Endothelial cell of umbilical vein (primary cell): ENCODE measurements around the gene MAL. TPM values are rescaled to one million over a fixed set of nuclear protein-coding genes. Genes with fewer than 3 reads are reported as not detected.

Source experiments
- BruUV-seq: library from RNA; stranded (reverse); fragments of 400-500 nt; replicated peaks from 2 replicates; lab custom pipeline; 2021; lab: Mats Ljungman, UMichigan
- CTCF ChIA-PET: fragments of 300-600, 350-600 bp; sonication (Branson Sonifier 250); formaldehyde crosslinking; loops from one replicate; lab custom pipeline; 2021; ENCODE audit warnings: antibody characterized with exemption, inconsistent platforms; lab: Charles Lee
- POLR2A ChIA-PET: fragments of 300-600, 350-600 bp; sonication (Branson Sonifier 250); formaldehyde crosslinking; loops from one replicate; lab custom pipeline; 2021; ENCODE audit warnings: antibody characterized with exemption, inconsistent platforms; lab: Charles Lee
- DNase-seq: peaks from one replicate; pipeline ENCODE4 v3.0.0-alpha.2; 2011; ENCODE audit warnings: low read depth, low spot score
- FAIRE-seq: peaks from 2 replicates; lab custom pipeline; 2011; peaks lifted over from hg19 to GRCh38; lab: Jason Lieb, UNC
- H2AFZ ChIP-seq: 2 replicates; pipeline ENCODE4 v1.6.0; 2012; ENCODE audit warnings: low read depth, low read length, control low read depth, inconsistent platforms
- H3K27ac ChIP-seq: 2 replicates; pipeline ENCODE4 v1.5.1; 2011; ENCODE audit warnings: low read depth, mild to moderate bottlenecking, control low read depth, low read length, moderate library complexity; ENCODE audit not compliant: insufficient read depth
- H3K27me3 ChIP-seq, 2 experiments: 2 replicates each; pipeline versions ENCODE4 v1.6.0 to v1.6.1; 2011; ENCODE audit warnings: low read length in 2 of 2, mixed read lengths in 1 of 2; ENCODE audit not compliant: control insufficient read depth in 2 of 2, insufficient read depth in 2 of 2
- H3K36me3 ChIP-seq, 2 experiments: 2 replicates in 1 of 2; 3 replicates in 1 of 2; pipeline ENCODE4 v1.5.1; 2011; ENCODE audit warnings: low read length in 2 of 2, mild to moderate bottlenecking in 1 of 2, moderate library complexity in 1 of 2; ENCODE audit not compliant: control insufficient read depth in 2 of 2, insufficient read depth in 2 of 2; ENCODE audit errors: extremely low read depth in 1 of 2
- H3K4me1 ChIP-seq: 3 replicates; pipeline ENCODE4 v1.5.1; 2011; ENCODE audit warnings: mild to moderate bottlenecking, low read length; ENCODE audit not compliant: control insufficient read depth, insufficient read depth; ENCODE audit errors: extremely low read depth
- H3K4me2 ChIP-seq: 2 replicates; pipeline ENCODE4 v1.6.1; 2011; ENCODE audit warnings: low read length, control low read depth, mixed read lengths; ENCODE audit not compliant: insufficient read depth
- H3K4me3 ChIP-seq, 3 experiments: fragments of 200-600 bp in 1 of 3; sonication (generic), shearing (Covaris generic) in 1 of 3; replicated peaks in 1 of 3; 2 replicates each; pipeline ENCODE4 v1.5.1; 2011 to 2016; ENCODE audit warnings: control low read depth in 3 of 3, low read length in 3 of 3, mild to moderate bottlenecking in 2 of 3, inconsistent platforms in 1 of 3, low read depth in 1 of 3, moderate library complexity in 1 of 3; ENCODE audit not compliant: insufficient read depth in 1 of 3
- H3K79me2 ChIP-seq: 2 replicates; pipeline ENCODE4 v1.6.0; 2012; ENCODE audit warnings: low read length, inconsistent platforms; ENCODE audit not compliant: control insufficient read depth, insufficient read depth
- H3K9ac ChIP-seq: replicated peaks from 2 replicates; pipeline ENCODE3; 2011; ENCODE audit warnings: low read length, control low read depth; ENCODE audit not compliant: insufficient read depth; ENCODE audit errors: extremely low read depth
- H3K9me1 ChIP-seq: replicated peaks from 3 replicates; pipeline ENCODE4 v1.6.0; 2011; ENCODE audit warnings: mild to moderate bottlenecking, low read length; ENCODE audit not compliant: control insufficient read depth, insufficient read depth; ENCODE audit errors: extremely low read depth
- H3K9me3 ChIP-seq: replicated peaks from 2 replicates; pipeline ENCODE4 v1.5.1; 2012; ENCODE audit warnings: low read length, inconsistent platforms; ENCODE audit not compliant: control insufficient read depth, insufficient read depth
- H4K20me1 ChIP-seq: replicated peaks from 2 replicates; pipeline ENCODE3; 2011; ENCODE audit warnings: mild to moderate bottlenecking, low read length; ENCODE audit not compliant: control insufficient read depth, insufficient read depth; ENCODE audit errors: extremely low read depth
- EZH2 ChIP-seq: IDR thresholded peaks from 2 replicates; pipeline ENCODE4 v1.6.1; 2012; ENCODE audit warnings: borderline replicate concordance, low read depth, mild to moderate bottlenecking, moderate library complexity, low read length, inconsistent platforms; ENCODE audit not compliant: severe bottlenecking
- FOS ChIP-seq: IDR thresholded peaks from 2 replicates; pipeline ENCODE4 v1.6.1; 2011; ENCODE audit warnings: mild to moderate bottlenecking, low read length, moderate library complexity, borderline replicate concordance; ENCODE audit not compliant: insufficient read depth
- GATA2 ChIP-seq: IDR thresholded peaks from 2 replicates; pipeline ENCODE4 v1.7.0; 2011; ENCODE audit warnings: low read depth, mild to moderate bottlenecking, moderate library complexity, mixed read lengths, low read length; ENCODE audit not compliant: insufficient read length, insufficient read depth
- JUN ChIP-seq: IDR thresholded peaks from 2 replicates; pipeline ENCODE4 v1.6.1; 2011; ENCODE audit warnings: borderline replicate concordance, low read depth; ENCODE audit not compliant: insufficient read length, insufficient read depth
- MYC ChIP-seq: IDR thresholded peaks from one replicate; pipeline ENCODE4 v1.6.1; 2011; ENCODE audit warnings: mild to moderate bottlenecking, low read depth, low read length
- POLR2A ChIP-seq: IDR thresholded peaks from 2 replicates; pipeline ENCODE4 v1.6.1; 2012; ENCODE audit warnings: low read depth, mild to moderate bottlenecking, control low read depth, low read length
- POLR2AphosphoS5 ChIP-seq: IDR thresholded peaks from 2 replicates; pipeline ENCODE4 v1.6.1; 2012; ENCODE audit warnings: low read depth, mild to moderate bottlenecking, control low read depth, low read length, moderate library complexity; ENCODE audit not compliant: insufficient read depth
- dilution Hi-C: fragments of 300-500 bp; cut with MboI; formaldehyde crosslinking; loops from one replicate; pipeline ENCODE4 v1.15.0; 2019; ENCODE audit warnings: low sequenced_read_pairs; ENCODE audit not compliant: extremely low pct_ligation_motif_present
- intact Hi-C: fragments of 100-400 bp; cut with micrococcal nuclease; formaldehyde crosslinking; loops from one replicate; pipeline ENCODE4 v1.10.0; 2022
- polyA plus RNA-seq, 4 experiments: library from polyadenylated mRNA; depleted of rRNA in 3 of 4; stranded (reverse) in 3 of 4; unstranded in 1 of 4; fragments of >200 nt; gene quantifications; 2 replicates each; pipeline versions ENCODE4 v1.2.1 to v1.2.3, GENCODE V29; 2011 to 2012; ENCODE audit warnings: missing spikeins in 1 of 4
- total RNA-seq: library from RNA; stranded (reverse); gene quantifications from 2 replicates; pipeline ENCODE4 v1.2.3, GENCODE V29; 2021
- TF ChIP-seq, protein P1 (sequence below): IDR thresholded peaks from 2 replicates; pipeline ENCODE4 v1.6.1; 2011; ENCODE audit not compliant: insufficient read depth, insufficient read length
- TF ChIP-seq, protein P2 (sequence below), 2 donors: IDR thresholded peaks; 1 replicate in 1 of 2; 2 replicates in 1 of 2; pipeline ENCODE4 v1.5.1; 2011; ENCODE audit warnings: low read length in 2 of 2, mild to moderate bottlenecking in 2 of 2, moderate library complexity in 2 of 2, control low read depth in 1 of 2, inconsistent platforms in 1 of 2, low read depth in 1 of 2; ENCODE audit not compliant: insufficient read depth in 1 of 2; ENCODE audit errors: extremely low read depth in 1 of 2

MAL gene
- total and polyA plus RNA-seq, 2 donors (not counting 3 experiments of a cell fraction or from before 2014, with no cell fraction given), result not detected

DNA sequence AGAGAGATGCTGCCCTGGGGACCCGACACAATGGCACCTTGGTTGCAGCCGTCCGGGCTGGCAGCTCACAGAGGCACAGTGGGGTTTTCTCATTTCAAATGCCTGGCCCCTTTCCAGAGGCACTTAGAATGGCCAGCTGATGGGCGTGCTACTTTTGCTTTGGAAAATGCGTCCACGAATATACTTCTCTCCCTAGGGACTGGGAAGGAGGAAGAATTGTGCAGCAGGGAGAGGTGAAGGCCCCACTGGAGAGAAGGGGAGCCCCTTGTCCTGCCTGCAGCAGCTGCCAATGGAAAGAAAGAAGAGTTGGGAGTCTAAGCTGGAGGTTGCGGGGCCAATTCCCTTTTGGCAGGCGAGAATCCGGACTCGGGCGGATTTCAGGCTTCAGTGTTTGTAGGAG, 1.1 kb upstream of the MAL start:
- Histone ChIP-seq H3K36me3 (no peaks in the 10 kb centered on the region), H3K27me3 (peaks cover 38 to 42% of the 10 kb centered on the region in 2 experiments), H3K4me1 (no peaks in the 10 kb centered on the region), H3K4me2 (no peak overlapping the region), H4K20me1 (no peaks in the 10 kb centered on the region), H3K9me1 (no peaks in the 10 kb centered on the region), H3K79me2 (no peaks in the 10 kb centered on the region), H3K27ac (no peak overlapping the region), H3K9ac (no peak overlapping the region), H2AFZ (no peak overlapping the region), H3K4me3 (no peak overlapping the region), H3K9me3 (no peaks in the 10 kb centered on the region)
- dilution Hi-C loops, result no loop called here
- FAIRE-seq (no peak), DNase-seq (no peak)
- intact Hi-C loops, result no loop called here
- CTCF ChIA-PET, result interaction anchor here (1.0 to 1.8 kb wide), 3 partner anchors 20 to 91 kb away, joined by 3 to 6 read pairs (median 3); no protein-coding TSS in a partner anchor
- POLR2A ChIA-PET, result no interaction called here
- TF ChIP-seq GATA2 (no peak), FOS (no peak), EZH2 (no peak), POLR2A (no peak), JUN (no peak), MYC (no peak), POLR2AphosphoS5 (no peak)
- TF ChIP-seq, protein P1, sequence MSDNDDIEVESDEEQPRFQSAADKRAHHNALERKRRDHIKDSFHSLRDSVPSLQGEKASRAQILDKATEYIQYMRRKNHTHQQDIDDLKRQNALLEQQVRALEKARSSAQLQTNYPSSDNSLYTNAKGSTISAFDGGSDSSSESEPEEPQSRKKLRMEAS, result no peak
- TF ChIP-seq, protein P2, sequence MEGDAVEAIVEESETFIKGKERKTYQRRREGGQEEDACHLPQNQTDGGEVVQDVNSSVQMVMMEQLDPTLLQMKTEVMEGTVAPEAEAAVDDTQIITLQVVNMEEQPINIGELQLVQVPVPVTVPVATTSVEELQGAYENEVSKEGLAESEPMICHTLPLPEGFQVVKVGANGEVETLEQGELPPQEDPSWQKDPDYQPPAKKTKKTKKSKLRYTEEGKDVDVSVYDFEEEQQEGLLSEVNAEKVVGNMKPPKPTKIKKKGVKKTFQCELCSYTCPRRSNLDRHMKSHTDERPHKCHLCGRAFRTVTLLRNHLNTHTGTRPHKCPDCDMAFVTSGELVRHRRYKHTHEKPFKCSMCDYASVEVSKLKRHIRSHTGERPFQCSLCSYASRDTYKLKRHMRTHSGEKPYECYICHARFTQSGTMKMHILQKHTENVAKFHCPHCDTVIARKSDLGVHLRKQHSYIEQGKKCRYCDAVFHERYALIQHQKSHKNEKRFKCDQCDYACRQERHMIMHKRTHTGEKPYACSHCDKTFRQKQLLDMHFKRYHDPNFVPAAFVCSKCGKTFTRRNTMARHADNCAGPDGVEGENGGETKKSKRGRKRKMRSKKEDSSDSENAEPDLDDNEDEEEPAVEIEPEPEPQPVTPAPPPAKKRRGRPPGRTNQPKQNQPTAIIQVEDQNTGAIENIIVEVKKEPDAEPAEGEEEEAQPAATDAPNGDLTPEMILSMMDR (IDR thresholded peaks at IDR 0.05; ENCODE audit: extremely low read depth in 1 of 2, insufficient read depth in 1 of 2, low read depth in 1 of 2, low read length in 2 of 2), result no peak
- BruUV-seq, result no TSS peak
